ENCODE results near the gene USP17L11.
"Not testable (repeated sequence)": the region's sequence is repeated elsewhere in the genome, so short reads cannot be mapped to it uniquely, and the experiment has no call there.

DNA sequence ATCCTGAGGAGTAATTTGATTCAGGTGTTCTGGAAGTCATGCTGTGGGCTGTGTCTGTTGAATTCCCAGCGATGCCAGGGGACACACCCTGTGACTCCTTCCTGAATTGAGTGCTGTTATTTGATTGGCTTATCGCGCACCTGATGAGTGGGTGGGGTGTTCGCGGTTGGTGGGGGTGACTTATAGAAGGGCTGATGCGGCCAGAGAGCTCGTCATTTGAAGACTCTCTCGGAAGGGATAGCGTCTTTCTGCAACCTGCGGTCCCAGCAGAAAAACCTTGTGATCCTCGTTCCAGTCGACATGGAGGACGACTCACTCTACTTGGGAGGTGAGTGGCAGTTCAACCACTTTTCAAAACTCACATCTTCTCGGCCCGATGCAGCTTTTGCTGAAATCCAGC is 42.6 kb downstream of the USP17L11 start, which contains the start of gene USP17L20:
- not testable (repeated sequence) for TF ChIP-seq GATA3, GATA2 (IDR thresholded peaks at IDR 0.05; ENCODE audit: low read depth, low read length)

Data from SH-SY5Y (cell line).